ENCODE results near the gene ASCL5.

Gene ASCL5

DNA sequence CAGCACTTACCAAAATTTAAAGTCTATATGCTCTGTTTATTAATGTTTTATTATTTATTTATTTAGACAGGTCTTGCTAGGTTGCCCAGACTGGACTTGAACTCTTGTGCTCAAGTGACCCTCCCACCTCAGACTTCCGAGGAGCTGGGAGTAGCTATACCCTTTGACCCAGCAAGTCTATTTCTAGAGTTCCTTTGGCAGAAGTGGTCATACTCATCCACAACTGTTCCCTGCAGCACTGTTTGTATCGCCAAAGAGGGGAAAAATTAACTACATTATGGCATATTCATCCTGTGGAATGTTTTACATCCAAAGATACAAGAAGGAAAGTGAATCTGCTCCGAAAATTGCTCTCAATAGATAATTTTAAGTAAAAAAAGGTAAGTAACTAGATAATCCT, 43.2 kb downstream of the ASCL5 start:
- DNase-seq = no peak

DNA sequence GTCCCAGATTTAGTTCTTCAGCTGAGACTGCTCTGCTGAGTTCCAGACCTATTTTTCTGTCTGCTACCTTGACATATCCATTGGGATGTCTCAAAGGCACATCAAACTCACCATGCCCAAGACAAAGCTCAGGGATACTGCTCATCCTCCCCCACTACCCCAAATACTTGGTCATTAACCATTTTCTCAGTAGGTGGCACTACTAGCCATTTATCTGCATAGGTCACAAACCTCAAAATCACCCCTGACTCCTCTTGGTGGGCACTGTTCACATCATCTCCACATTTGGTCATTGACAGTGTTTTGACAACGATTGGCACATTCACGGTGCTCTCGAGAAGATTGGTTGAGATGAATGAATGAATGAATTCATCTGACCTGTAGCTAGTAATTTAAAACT, 46.8 kb downstream of the ASCL5 start:
- DNase-seq = no peak

DNA sequence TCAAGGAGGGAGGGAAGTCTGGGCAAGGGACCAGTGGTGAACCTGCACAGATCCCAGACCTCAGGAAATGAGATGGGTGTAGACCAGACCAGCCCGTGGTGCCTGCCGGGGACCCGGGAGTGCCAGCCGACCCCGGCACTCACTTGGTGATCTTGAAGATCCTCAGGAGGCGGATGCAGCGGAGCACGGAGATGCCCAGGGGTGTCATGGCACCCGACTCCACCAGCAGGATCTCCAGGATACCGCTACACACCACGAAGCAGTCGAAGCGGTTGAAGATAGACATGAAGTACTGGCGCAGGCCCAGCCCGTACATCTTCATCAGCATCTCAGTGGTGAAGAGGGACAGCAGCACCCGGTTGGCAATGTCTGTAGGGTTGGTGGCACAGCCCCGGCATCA, 49.2 kb downstream of the ASCL5 start:
- DNase-seq = no peak

DNA sequence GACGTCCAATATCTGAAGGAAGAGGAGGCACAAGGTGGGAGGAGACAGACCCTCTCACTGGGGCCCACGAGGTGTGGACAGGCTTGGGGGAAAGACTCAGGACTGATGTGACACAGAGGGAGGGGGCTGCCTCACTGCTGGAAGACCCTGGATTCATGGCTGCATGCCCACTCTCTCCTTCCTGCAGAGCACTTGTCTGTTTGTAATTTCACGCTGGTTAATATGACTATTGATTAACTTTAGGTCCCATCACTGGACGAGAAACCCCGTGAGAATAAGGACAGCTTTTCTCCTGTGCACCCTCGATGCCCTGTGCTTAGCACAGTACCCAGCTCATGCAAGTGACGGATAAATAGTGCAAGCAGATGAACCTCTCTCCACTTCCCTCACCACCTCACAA, 49.9 kb downstream of the ASCL5 start:
- DNase-seq = no peak

DNA sequence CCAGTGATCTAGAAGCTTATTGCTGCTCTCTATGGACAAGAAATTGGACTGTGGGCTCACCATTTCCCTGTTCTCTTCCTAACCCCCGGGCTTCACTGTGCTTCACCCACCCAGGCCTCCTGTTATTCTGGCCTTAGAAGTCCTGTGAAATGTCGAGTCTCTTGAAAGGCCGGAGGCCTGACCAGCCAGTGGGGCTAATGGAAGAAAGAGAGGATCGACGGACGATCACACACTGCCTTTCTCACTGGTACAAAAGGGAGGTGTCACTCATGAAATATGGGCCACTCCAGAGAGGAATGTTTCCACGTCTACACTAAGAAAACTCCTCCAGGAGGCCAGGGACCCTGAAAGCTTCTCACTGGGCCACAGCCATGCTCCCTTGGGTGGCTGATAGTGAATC, 50.9 kb downstream of the ASCL5 start:
- DNase-seq = no peak

DNA sequence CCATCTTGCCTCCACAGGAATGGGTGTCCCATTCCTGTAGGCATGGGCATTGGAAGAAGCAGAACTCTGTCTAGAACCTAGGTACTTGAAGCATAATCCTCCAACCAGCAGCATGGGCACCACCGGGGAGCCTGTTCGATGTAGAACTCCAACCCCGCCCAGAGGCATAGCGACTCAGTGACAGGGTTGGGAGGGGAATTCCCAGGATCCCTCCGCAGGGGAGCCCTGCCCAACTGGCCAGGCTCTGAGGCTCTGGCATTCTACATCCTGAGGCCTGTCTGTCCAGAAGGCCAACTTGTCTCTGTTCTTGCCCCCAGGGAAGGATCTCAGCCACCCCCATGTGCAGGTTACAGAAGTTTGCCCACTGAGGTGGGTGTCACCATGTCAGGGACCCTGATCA, 53.0 kb downstream of the ASCL5 start:
- DNase-seq = no peak

DNA sequence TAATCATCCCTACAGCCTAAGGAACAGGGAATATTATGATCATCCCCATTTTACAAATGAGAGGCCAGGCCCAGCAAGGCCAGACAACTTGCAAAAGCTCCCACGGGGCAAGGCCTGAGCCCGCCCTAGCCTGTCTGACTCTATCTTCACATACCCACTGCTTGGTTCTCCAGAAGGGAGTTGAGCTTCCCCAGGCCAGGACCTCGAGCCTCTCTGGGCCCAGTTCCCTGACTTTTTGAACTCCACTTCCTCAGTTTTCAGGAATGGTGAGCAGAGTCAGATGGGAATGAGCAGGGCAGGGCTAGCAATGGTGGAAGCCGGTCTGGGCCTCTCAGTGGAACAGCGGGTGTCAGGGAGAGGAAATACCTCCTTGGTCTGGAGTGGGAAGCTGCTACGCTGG, 54.1 kb downstream of the ASCL5 start:
- no peak for DNase-seq

DNA sequence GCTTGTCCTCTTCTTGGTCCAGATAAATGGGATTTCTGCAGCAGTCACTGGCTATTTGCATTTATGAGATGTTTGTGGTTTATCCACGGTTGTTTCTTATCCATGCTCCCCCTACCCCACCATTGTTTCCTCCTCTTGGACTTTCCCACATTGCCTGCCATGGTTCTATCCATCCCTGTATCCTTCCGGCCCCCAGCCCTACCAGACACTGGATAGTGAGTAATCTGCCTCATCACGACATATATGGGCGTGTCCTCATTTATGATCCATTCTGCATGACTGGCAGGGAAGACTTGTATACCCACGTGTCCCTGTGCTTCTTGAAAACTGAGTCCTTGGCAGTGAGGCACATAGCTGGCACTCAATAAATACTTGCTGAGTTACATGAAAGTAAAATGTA, 54.8 kb downstream of the ASCL5 start:
- no peak for DNase-seq

DNA sequence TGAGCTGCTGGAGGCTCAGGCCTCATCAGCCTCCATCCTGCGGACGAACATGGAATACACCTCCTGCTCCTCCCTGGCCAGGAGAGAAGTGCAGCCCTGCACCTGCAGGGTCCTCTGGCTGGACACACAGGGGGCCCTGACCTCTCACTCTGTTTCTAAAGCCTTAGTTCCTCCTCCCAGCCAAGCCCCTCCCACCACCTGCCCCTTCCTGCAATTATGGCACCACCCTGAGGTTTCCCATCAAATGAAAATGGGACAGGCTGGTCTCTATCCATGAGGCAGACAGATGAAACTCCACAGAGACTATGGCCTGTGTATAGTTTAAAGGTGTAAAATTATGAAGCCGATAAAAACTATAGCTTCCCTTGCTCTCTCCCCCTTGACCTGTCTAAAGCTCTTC, 57.3 kb downstream of the ASCL5 start:
- no peak for DNase-seq

DNA sequence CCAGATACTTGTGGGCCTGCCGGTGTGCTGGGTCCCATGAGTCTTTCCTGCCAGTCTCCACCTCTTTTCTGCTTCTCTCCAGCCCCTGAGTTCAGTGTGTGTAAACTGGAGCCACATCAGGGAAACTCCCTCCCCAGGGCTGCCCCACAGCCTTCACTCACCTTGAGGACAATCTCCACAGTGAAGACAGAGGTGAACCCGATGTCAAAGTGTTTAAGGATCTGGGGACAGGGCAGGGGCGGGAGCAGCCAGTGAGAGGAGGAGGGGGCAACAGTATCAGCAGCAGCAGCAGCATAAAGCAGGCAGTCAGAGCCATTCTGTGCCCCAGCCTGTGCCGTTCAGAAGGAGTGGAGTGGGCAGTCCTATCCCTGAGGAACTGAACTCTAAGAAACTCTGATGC, 58.0 kb downstream of the ASCL5 start:
- DNase-seq = no peak

DNA sequence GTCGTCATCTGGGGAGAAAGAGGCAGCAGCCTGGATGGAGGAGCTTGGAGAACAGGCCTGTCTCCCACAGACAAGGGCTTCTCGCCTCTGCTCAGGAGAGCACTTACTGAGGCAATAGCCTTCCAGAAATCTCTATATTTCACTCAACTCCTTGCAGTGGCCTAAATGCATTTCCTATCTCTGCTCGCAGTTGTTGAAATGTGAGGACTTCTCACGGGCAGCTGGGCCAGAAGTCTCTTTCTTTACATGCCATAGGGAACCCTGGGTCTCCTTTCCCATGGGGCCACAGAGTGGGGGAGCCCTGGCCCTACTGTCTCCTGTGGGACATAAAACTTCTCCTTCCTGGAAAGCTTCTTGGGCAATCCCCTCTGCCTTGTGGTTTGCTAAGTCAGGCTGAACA, 60.0 kb downstream of the ASCL5 start:
- no peak for DNase-seq

DNA sequence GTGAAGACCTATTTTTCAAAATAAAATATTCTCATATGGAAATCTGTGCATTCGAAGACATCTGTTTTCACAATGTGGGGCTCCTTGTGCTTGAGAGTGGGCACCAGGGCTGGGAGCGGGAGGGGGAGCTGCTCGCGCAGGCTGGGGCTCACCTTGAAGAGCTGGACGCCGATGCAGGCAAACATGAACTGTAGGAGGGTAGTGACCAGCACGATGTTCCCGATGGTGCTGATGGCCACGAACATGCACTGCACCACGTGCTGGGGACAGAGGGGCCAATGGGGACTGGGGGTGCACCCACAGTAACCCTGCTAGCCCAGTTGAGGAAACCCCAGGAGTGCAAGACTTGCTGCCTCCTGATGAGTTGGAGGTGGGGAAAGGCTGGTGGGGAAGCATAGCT, 61.3 kb downstream of the ASCL5 start:
- no peak for DNase-seq

DNA sequence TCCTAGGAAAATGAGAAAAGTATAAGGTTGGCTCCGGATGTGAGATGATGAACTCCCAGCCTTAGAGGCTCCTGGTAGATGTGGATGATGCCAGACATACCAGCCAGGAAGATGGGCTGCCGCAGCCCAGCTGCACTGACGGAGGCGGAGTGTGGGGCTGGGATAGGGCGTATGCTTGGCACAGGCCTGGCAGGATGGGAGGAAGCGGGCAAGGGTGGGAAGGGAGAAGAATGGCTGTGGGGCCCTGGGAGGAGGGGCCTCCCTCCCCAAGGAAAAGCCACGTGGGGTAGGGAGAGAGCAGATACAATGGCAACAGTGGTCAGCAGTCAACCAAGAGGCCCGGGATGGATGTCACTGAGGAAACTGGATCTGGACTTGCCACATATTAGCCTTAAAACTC, 62.2 kb downstream of the ASCL5 start:
- no peak for DNase-seq
